ENCODE measurements around the gene LRRC8A. TPM values are rescaled to one million over a fixed set of nuclear protein-coding genes. Genes with fewer than 3 reads are reported as not detected.

The LRRC8A gene
- total RNA-seq, 1 donor from 2014 or later: 155 TPM

- peaks cover 1% of the 10 kb centered on the region for H3K36me3 ChIP-seq (ENCODE audit: control insufficient read depth, insufficient read depth, low read length)
- no peak for TF ChIP-seq CTCF (IDR thresholded peaks at IDR 0.05; ENCODE audit: insufficient read depth, low read length, poor library complexity, severe bottlenecking)
- no peak for DNase-seq (ENCODE audit: low read depth)
- H3K4me3 ChIP-seq (ENCODE audit: low read depth, low read length): no peak overlapping the region
- no peaks in the 10 kb centered on the region for H3K27me3 ChIP-seq (ENCODE audit: control insufficient read depth, insufficient read depth, low read length)
Observed at GRCh38 chr9:128898382-128898781, 16.4 kb downstream of the LRRC8A start.

GRCh38 chr9:128898845-128899565 lies 17.1 kb downstream of the LRRC8A start:
- Histone ChIP-seq H3K36me3 (ENCODE audit: control insufficient read depth, insufficient read depth, low read length) (peaks cover 1% of the 10 kb centered on the region), H3K4me3 (ENCODE audit: low read depth, low read length) (no peak overlapping the region), H3K27me3 (ENCODE audit: control insufficient read depth, insufficient read depth, low read length) (no peaks in the 10 kb centered on the region)
- no peak for DNase-seq (ENCODE audit: low read depth)
- no peak for TF ChIP-seq CTCF (IDR thresholded peaks at IDR 0.05; ENCODE audit: insufficient read depth, low read length, poor library complexity, severe bottlenecking)

- DNase-seq (ENCODE audit: low read depth): no peak
- H3K4me3 ChIP-seq (ENCODE audit: low read depth, low read length): no peak overlapping the region
Observed at GRCh38 chr9:128899566-128900322, 17.8 kb downstream of the LRRC8A start.

GRCh38 chr9:128901379-128901778 lies 19.4 kb downstream of the LRRC8A start:
- peaks cover 1% of the 10 kb centered on the region for H3K36me3 ChIP-seq (ENCODE audit: control insufficient read depth, insufficient read depth, low read length)
- no peak overlapping the region for H3K4me3 ChIP-seq (ENCODE audit: low read depth, low read length)
- no peak for TF ChIP-seq CTCF (IDR thresholded peaks at IDR 0.05; ENCODE audit: insufficient read depth, low read length, poor library complexity, severe bottlenecking)
- no peaks in the 10 kb centered on the region for H3K27me3 ChIP-seq (ENCODE audit: control insufficient read depth, insufficient read depth, low read length)
- DNase-seq (ENCODE audit: low read depth): no peak

More at GRCh38 chr9:128899566-128900322, 17.8 kb downstream of the LRRC8A start:
- H3K27me3 ChIP-seq (ENCODE audit: control insufficient read depth, insufficient read depth, low read length): no peaks in the 10 kb centered on the region
- no peak for TF ChIP-seq CTCF (IDR thresholded peaks at IDR 0.05; ENCODE audit: insufficient read depth, low read length, poor library complexity, severe bottlenecking)
- H3K36me3 ChIP-seq (ENCODE audit: control insufficient read depth, insufficient read depth, low read length): peaks cover 1% of the 10 kb centered on the region

- no peak for DNase-seq (ENCODE audit: low read depth)
- no peak for TF ChIP-seq CTCF (IDR thresholded peaks at IDR 0.05; ENCODE audit: insufficient read depth, low read length, poor library complexity, severe bottlenecking)
- Histone ChIP-seq H3K27me3 (ENCODE audit: control insufficient read depth, insufficient read depth, low read length) (no peaks in the 10 kb centered on the region), H3K36me3 (ENCODE audit: control insufficient read depth, insufficient read depth, low read length) (peaks cover 1% of the 10 kb centered on the region), H3K4me3 (ENCODE audit: low read depth, low read length) (no peak overlapping the region)
Observed at GRCh38 chr9:128901822-128902221, 19.9 kb downstream of the LRRC8A start.

Data from kidney epithelial cell (primary cell).